ENCODE measurements around the gene KRT2.

Gene KRT2

DNA sequence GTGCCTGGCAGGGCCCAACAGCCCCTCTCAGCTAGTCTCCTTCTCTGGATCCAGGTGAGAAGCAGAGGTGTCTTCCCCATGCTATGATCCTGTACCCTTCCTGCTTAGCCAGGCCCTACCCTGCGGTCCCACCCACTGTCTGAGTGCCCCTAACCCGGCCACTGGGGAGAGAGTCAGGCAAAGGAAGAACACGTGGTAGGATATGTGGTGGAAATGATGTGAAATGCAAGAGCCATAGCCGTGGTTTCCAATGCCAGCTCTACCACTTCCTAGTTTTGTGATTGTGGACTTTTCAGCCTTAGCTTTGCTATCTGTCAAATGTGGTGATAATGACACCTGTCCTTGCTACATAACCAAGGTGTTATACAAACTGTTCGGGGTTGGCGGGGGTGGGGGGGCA is 15.8 kb downstream of the KRT2 start:
- DNase-seq = no peak

DNA sequence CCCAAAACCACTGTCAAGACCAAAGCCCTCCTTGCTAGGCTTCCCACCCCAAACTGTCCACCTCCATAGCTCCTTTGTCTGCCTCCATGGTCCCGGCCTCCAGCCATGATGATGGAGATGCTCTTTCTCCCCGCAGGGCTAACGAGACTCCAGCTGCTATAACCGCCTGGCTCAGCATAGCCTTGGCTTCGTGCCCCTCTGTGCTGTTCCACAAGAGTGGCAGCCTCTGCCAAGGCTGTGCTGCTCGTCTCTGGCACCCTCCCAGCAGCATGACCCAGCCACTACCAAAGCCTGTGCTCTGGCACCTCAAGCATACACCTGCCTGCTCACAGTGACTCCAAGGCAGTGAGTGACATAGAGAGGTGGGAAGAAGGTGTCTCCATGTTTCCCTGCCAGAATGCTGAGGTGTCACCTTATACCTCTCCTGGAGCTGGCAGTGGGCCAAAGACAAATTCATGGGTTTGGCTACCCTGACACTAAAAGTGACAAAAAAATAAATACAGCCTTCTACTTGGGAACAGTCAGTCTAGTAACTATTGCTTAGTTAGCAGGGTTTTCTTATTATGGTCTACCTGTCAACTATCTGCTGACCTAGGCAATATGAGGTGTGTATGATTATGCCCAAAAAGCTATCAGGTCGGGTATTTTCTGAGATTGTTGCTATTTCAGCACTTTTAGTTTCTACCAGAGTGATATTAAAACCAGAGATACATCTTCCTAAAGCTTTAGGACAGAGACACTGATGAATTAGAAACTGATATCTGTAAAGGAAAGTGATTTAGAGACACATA is 17.6 kb downstream of the KRT2 start:
- no peak for DNase-seq

DNA sequence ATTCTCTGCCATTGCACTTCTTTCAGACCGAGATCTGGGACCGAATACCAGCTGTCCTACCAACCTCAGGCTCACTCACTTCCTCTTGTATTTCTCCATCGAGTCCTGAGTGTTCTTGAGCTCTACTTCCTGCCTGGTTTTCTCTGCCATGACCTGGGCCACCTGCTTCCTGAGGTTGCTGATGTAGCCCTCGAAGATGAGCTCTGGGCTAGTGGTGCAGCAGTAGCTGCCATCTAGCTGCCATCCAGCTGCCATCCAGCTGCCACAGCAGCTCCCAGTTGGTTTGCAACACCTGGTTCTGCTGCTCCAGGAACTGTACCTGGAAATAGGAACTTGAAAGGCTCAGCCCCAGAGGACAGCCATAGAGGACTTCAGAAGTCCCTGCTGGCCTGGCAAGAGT is 18.6 kb downstream of the KRT2 start:
- DNase-seq = no peak

DNA sequence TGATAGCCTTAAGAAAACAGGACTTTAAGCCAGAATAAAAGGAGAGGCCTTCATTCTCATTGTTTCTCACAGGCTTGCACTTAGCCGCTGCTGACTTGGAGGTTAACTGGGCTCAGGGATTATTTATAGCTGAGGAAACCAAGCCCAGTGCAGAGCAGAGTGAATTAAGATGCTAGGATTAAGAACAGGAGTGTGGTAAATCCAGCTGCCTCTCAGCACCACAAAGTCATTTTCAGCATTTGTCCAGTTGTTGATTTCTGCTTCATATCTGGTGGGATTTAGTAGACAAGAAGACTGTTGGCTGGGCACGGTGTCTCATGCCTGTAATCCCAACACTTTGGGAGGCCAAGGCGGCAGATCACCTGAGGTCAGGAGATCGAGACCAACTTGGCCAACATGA is 19.4 kb downstream of the KRT2 start:
- no peak for DNase-seq

DNA sequence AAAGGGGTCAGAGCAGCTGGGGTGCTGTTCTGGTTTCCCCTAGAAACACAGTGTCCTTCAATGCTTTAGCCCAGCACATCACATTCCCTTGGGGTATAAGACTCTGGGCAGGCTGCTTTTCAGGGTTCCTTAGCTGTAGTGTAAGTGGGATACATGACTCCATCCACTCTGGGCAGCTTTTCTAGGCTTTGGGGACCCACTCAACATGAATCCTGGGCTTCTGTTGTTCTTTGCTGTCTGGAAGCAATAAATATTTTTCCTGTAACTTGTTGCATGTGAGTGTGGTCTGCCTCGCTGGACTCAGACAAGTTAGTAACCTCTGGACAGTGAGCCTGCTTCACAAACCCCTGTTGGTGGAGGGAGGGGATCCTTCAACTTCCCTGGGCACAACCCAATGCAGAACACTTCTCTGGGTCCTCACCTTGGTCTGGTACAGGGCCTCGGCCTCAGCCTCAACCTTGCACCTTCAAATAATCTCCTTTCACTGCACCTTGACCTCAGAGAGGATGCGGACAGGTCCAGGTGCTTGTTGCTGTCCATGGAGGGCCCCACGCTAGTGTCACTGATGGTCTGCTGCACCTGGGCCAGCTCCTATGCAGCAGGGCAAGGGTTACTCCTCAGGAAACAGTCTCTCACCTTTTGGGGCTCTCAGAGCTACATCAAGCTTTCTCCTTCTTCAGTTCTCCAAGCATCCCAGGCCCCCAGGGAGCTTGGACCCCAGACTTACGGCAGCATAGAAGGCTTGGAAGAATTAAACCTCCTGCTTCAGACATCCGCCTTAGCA is 20.1 kb downstream of the KRT2 start:
- no peak for DNase-seq

DNA sequence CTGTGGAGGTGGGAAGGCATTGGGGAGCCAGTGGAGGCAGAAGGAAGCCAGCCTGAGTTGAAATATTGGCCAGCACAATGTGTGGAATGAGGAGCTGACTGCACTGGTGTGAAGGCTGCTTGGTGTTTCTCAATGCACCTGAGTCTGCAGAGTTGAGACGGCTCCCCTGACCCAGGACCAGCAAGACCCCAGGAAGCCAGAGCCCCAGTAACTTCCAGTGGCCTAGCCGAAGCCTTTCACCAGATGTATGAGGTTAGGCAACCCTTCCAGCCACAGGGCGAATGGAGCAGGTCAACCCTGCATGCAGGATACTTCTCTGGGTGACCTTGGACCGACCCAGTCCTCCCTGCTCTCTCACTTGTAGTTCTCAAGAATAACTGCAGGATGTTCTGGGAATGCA is 20.7 kb downstream of the KRT2 start:
- DNase-seq = no peak

DNA sequence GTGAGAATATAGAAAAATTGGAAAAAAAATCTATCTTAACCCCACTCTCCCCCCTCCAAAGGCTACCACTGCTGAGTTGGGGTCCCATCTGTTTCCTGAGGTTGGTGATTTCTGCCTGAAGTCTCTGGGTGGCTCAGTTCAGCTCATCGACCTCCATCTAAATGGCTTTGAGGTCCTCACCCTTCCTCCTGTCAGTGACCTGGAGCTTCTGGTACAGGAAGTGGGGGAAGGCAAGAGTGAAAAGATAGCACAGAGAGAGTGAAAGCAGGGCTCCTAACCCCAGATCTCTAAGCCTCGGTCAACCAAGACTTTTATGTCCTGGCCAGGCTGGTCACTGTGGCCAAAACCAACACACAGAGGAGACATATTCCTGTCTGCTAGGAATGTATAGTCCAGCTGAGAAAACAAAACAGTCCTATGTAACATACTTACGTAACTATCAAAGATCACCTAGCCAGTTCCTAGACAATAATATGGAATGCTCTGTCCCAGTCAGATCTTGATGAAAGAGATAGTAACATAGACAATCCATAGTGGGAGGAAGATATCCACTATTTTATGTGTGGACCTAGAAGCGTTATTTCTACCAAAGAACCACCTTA is 21.3 kb downstream of the KRT2 start:
- DNase-seq = no peak

DNA sequence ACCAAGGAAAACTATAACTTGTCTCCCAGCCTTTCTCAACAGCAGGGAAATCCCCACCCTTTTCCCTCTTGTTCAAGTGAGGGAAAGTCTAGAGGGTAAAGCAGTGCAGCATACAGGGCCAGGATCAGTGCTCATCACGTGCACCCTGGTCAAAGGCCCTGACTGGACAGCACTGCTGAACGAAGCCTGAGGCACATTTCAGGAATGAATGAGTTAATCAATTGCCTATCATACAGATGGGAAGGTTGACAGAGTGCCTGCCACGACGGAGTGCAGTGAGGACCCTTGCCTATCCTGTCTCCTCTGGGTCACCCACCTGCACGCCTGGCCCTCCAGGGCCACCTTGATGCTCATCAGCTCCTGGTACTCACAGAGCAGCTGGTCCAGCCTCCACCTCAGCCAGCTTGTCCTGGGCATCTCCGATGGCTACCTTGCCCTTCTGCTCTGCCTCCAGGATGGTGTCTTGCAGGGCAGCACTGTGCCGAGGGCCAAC is 22.0 kb downstream of the KRT2 start:
- no peak for DNase-seq

DNA sequence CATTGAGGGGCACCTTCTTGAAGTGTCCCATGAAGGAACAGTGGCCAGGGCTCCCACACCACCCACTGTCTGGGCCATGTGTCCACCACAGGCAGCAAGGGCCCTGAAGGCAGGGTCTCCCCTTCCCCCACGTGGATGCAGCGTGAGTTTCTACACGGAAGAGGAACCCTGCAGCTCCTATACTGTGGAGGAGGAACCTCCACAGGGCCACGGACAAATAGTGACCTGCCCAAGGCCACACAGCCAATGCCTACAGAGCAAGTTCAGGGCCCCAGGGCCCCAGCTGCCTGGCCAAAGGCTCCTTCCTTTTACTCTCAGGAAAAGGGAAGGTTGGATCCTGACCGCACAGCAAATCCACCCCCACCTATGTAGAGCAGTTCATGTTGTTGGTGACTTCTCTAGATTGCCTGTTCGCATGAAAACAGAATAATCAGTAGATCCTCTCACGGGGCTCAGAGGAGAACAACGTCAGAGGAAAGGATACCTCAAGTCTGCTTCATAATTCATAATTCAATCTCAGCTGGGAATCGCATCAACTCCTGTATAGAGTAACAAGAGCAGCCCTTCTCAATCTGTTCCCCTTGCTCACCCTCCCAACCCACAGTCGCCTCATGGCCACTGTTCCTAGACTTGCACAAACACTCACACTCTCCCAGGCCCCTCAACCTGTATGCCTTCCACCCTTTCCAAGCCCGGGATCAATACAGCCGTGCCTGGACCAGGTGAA is 22.6 kb downstream of the KRT2 start:
- no peak for DNase-seq

DNA sequence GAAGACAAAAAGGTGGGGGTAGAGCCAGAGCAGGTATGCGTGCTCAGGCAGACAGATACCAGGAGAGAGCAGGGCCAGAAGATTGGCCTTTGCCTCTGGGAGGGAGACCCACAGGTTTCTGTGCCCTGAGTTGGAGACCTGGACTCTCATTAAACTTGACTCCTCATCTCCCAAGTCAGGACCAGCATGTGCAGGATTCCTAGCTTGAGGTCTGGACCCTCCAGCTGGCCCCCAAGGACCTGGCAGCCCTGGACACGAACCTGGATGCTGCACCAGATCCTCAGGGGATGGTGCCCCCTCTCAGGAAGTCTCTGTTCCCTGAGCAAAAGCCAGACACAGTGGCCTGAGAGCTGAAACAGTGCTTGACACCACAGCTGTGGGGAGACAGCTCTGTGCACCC is 23.2 kb downstream of the KRT2 start:
- no peak for DNase-seq

DNA sequence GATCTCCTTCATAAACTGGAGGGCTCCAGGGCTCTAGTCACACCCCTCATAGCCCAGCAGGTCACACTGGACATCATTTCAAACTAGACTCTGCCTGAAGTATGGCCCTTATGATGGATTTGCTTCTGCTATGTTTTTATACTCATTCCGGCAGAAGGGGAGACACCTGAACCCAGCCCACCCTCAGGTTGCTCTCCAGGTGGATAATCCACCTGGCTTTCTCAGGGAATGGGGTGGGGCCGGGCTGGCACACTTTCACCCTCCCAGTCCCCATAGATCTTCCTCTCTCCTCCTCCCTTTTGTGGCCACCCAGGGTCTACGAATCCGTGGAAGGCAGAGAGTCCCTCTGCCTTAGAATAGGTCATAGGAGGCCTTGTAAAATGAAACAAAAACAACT is 23.9 kb downstream of the KRT2 start:
- no peak for DNase-seq

DNA sequence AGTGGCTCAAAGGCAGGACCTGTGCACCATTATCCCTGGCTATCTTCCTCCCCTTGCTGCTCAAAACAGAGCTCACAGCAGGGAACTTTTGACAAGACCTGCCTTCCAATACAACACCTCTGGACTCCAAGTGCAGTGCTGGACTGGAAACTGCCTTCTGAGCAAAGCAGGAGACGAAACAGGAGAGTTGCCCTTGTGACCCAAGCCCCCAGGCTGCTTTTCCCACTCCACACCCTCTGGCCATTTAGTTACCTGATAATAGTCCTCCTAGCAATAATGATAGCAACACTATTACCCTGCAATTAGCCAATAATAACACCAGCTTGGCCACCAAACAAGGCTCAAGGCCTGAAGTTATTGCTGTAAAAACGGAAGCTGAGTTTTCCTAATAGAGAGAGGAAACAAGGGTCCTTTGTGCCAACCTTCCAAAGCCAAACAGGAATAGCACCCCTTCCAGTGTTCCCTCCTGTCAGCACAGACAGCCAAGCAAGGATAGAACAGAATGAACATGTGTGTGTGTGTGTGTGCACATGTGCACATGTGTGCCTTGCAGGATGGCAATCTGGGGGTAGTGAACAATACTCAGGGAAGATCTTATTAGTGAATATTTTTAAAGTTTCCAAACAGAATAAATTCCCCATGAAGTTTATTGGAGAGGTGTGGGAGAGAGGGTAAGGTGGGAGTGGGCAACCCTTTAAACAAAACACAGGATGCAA is 24.5 kb downstream of the KRT2 start:
- no peak for DNase-seq

DNA sequence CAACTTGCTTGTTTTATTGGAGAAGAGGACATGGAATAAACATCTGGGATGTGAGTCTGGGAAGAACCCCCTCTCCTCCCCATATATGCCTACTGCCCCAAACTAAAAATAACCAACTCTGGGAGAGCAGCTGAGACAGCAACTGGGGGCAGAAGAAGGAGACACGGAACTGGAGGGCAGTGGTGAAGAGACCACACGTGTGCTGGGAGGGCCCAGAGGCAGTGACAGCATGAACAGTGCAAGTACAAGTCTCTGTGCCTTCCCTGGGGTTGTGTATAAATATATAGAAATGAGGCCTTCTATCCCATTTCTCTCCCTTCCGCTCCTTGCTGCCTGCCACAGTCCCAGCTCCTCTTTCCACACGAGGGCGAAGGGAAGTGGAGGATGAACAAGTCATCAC is 29.7 kb downstream of the KRT2 start:
- DNase-seq = no peak

DNA sequence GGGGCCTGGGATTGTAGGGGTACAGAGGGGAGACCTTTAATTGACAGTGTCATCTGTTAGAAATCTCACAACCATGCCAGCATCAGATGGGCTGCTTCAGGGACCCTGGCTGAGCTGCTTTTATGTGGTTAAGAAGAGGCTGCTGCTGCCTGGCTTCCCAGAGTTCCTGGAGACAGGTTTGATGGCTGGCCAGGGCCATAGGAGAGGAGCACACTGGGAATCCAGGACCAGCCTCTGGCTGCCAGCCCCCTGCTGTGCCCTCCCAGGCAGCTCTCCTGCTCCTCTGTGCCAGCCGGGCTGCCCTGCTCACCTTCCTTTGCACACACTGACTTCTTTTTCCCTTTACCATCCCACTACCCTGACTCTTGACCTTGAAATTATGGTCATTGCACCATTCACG is 33.1 kb downstream of the KRT2 start:
- DNase-seq = no peak

DNA sequence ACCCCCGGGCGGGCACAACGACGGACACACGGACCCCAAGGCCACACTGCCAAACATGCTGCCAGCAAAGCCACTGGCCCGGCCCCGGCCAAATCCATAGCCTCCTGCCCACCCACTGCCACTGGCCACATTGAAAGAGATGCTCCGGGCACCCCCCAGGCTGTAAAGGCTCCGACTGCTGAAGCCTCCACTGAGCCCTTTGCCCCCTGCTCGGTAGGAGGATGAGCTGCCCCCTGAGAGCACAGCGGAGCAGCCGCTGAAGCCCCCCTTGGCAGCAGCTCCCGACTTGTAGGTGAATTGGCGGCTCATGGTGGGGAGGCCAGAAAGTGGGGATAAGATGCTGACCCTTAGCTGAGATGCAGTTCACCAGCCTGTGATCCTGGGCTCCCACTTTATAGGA is 33.8 kb downstream of the KRT2 start, which contains the start of gene KRT73:
Gene KRT73 (minus strand): TSS at position 344 of the 400 bp plus-strand sequence. CDS start 35 bp downstream, at position 309.
- no peak for DNase-seq

DNA sequence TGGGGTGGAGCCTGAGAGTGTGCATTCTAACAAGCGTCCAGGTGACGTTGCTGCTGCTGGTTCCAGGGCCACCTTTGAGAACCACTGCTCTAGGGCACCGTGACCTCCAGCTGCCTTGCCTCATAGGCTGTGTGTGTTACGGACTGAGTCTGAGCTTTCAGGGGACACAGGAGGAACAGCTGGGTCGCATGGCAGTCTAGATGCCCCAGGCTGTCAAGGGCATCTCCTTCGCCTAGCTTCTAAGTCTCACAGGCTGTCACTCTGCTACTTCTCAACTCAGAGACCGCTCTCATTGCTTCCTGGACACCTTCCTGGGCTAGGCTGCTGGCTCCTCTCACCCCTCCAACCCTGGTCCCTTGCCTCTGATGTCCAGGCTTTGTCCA is 34.6 kb downstream of the KRT2 start:
- no peak for DNase-seq

DNA sequence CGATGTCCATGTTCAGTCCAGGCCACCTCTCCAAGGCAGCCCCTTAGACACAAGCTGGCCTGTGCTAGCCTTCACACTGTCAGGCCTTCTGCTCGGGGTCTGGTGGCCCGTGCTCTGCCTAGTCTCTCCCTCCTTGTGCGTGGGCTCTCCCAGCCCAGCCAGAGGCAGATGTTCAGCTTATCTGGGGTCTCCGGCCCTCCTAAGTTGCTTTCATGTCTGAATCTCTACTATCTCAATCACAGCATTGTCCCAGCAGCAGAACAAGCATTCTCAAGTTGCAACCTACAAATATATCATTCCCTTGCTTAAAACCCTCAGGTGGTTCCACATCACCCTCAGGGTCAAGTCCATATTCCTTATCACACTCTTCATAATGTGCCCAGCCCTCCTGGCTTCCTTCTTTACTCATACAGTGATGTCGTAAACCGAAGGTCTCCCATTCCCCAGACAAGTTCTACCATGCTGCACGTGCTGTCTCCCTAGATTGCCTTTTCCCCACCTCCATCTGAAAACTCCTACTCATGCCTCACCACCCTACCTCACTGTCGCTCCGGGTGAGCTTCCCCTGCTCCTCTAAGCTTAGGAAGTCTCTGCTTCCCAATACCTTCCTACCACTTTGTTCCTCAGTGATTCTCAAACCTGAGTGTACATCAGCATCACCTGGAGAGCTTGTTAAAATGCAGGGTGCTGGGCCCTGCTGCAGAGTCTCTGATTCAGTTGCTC is 35.2 kb downstream of the KRT2 start:
- DNase-seq = no peak

DNA sequence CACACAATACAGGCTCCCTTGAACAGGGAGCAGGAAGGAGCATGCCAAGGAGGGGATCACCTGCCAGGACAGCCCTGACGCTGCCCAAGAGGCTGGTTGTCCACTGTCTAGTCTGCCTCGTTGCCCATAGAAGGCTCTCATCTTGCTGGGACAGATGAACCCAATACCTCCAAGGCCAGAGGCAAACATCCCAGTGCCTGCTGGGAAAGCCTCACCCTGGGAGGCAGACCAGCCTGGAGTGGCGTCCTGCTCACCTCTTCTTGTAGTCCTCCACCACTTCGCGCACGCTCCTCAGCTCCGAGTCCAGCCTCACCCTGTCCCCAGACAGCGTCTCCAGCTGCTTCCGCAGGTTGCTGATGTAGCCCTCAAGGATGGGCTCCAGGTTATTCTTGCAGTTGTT is 36.1 kb downstream of the KRT2 start:
- no peak for DNase-seq

DNA sequence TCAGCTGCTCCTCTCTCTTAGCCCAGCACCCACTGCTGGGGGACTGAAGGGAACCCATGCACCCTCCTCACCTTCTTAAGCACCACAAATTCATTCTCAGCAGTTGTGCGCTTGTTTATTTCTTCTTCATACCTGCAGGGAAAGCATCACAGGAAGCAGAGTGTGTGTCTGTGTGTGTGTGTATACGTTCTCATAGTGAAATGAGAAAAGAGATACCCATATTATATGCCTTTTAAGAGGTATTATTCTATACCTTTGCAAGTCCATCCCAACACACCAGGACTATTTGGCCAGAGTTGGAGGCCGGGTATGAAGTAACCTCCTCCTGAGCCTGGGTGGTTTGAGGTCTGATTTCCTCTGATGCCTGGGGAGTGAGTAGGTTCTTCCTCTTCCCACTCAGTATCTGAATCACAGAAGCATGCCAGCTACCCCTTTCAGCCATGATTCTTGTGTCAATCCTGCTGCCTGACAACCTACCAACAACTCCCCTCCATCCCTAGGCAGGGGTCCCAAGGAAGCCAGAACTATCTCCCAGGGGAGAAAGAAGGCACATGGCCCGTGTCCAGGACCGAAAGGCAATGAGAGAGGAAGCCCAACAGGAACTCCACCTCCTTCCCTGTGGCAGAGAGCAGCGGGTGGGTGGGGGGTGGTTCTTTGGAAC is 36.7 kb downstream of the KRT2 start:
- DNase-seq = peak in 1 of 2 experiments; percentile 42

DNA sequence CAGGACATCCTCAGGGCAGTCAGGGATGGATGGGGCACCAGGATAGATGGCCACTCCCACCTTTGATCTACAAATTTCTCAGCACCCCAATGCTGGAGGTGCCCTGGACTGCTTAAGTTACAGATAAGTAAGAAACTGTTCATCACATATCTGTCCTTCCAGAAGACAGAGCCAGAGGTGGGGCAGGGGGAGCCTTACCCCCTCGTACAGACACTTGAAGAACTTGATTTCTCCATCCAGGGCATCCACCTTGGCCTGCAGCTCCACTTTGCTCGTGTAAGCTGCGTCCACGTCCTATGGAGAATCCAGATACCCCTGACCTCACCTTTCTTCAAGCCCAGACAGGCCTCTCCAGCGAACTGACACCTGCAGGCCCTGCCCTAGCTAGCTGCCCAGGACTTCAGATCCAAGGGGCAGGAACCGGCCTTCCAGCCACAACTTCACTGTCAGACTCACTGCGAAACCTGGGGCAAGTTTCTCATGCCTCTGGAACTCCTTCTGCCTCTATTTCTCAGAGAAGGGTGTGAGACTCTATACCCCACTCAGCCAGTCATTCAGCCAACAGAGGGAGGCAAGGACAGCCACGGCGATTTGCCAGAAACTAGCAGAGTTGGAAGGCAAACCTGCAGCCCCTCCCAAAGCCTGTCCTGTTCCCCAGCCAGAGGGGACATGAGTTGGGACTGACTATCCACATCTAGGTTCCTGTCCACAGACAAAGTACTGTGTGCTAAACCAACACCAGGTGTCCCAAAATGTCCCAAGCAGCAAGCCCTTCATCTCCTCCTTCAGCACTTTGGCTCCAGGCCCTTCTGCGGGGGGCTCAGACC is 37.4 kb downstream of the KRT2 start:
- DNase-seq = no peak

Measured in activated CD4-positive, alpha-beta T cell treated with anti-CD3 and anti-CD28 coated beads, Interleukin-2, amount 50 U/mL, for 48 hours (primary cell).